OCI-LY7 (cell line): ENCODE results near the gene PLEKHG7.

ENCODE experiments used
- CTCF ChIP-seq: fragments of 200-600 bp; sonication (generic); conservative IDR thresholded peaks from 2 replicates; pipeline ENCODE4 v1.5.1; 2014; ENCODE audit warnings: mild to moderate bottlenecking, antibody characterized with exemption, low read length, moderate library complexity, mixed read lengths
- EZH2phosphoT487 ChIP-seq: fragments of 200-600 bp; sonication (generic); IDR thresholded peaks from 2 replicates; pipeline ENCODE4 v1.6.1; 2018; ENCODE audit warnings: low read depth, borderline replicate concordance, mild to moderate bottlenecking, mixed run types, antibody characterized with exemption, low read length, moderate library complexity, mixed read lengths

DNA sequence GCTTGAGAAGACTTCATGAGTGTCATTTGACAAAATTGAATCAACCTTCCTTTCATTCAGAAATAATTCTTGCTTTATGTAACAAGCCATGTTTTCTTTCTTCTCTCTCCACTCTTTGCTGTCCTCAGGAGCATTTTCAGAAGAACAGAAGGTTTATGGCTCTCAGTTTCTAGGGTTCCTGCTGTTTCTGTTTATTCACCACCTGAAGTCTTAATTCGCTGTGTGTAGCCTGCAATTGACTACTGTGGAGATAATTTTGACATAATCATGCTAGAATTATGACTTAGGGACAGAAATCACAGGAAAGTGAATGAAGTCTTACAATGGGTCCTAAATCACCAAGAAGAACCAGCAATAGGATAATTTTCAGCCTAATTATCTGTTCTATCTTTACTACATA, 7.2 kb upstream of the PLEKHG7 start:
- TF ChIP-seq CTCF (no peak), EZH2phosphoT487 (no peak)
